GM18519 (cell line): ENCODE data around the gene RNF130.

Source experiments
- ATAC-seq: cut with Tn5 transposase; IDR thresholded peaks from one replicate; pipeline ENCODE4 v1.9.1; 2021; ENCODE audit warnings: mild to moderate bottlenecking, moderate library complexity; ENCODE audit not compliant: unreplicated experiment, low FRiP score

Gene RNF130

DNA sequence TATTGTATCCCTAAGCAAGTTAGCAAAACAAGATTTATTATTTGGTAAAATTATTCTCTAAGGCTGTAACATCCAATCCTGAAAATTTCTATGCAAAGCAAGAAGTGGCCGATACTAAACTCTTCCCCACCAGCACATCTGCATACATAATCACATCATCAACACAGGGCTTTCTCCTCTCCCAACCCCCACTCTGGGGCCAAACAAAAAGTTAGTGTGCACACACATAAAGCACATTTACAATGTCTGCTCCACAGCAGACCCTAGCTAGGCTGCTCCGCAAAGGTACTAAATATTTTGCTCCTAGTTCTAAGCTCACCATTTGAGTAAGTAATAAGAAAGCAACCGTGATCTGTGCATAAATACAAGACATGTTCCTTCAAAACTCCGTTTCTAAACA, 3.6 kb downstream of the RNF130 start:
- no peak for ATAC-seq

DNA sequence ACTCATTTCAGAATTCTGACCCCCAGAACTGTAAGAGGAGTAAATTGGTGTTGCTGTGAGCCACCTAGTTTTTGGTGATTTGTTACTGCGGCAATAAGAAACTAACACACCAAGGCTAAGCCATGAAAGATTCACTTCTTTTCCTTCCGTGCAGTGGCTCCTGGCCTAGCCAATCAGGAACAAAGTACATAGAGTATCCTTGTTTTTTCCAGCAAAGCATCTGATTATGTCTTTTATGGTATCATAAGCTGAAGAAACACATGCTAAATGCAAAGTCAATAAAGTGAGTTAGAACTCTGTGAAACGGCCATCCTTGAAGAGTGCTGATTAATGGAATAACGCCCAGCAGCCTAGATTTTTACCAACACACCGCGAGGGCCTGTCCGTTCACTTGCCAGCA, 11.4 kb downstream of the RNF130 start:
- ATAC-seq, result no peak

DNA sequence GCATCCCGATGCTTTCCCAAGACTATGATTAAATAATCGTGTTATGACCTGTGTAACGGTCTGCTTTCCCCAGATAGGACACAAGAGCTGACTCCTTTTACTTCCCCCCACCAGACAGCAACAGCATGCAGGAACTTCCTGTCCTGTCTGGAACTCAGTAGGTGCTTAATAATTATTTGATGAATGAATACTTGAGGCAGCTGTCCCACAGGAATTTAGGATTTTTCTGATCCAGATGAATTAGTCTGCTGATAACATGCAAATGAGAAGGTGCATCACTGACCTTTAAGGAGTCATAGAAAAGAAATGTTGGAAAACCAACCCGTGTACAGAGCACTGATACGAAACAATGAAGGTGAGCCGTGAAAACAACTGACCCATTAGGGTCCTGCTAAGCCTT, 12.2 kb downstream of the RNF130 start:
- no peak for ATAC-seq

DNA sequence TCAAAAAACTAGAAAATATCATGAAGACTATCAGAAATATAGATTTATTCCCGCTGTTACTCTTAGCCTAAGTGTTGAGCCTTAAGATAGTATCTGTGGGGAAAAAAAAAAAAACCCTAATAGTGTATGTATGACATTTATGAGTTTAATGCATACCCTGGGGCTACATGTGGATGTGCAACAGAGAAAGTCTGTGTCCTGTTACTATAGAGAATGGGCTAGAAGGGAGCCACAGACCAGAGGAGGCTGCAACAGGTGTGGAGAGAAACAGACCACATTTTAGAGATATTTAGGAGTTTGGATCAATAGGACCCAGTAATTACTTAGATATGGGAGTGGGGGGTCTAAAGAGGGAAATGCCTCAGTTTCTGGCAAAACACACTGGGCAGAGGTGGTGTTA, 15.4 kb downstream of the RNF130 start:
- no peak for ATAC-seq

DNA sequence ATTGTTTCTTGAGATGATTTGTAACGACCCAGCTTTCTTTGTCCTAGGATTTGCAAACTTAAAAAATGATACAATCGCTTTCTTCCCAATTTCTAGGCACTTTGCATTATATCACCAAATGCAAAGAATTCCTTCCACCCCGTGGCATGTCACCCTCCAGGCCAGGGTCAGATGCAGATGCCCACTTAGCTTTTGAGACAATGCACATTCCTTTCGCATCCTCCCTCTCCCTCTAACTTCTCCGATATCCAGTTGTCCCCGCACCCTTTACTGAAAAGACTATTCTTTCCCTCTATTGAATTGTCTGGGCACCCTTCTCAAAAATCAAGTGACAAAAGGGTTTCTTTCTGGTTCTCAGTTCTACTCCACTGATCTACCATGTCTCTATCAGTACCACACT, 17.3 kb downstream of the RNF130 start:
- ATAC-seq, result no peak

DNA sequence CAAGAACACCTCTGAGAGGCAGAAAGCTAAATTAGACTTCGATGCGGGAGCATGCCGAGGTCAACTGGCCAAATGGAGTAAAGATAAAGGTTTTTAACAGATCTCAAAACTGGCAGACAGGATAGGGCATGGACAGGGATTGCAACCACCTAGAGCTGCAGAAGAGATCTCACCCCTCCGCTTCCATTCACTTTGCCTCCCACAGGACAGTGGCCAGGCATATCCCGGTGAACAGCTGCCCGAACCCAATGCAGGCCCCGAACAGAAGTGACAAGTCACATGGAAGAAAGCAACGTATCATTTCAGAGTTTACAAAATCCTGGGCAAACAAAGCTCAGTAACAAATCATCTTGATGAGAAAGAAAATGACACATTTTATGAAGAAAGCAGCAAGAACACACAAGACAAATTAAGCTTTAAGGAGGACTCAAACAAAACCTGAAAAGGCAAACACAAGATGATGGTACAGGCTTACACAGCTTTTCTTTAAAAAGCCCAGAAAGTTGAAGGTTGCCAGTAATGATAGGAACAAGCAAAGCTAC, 18.4 kb downstream of the RNF130 start:
- no peak for ATAC-seq

DNA sequence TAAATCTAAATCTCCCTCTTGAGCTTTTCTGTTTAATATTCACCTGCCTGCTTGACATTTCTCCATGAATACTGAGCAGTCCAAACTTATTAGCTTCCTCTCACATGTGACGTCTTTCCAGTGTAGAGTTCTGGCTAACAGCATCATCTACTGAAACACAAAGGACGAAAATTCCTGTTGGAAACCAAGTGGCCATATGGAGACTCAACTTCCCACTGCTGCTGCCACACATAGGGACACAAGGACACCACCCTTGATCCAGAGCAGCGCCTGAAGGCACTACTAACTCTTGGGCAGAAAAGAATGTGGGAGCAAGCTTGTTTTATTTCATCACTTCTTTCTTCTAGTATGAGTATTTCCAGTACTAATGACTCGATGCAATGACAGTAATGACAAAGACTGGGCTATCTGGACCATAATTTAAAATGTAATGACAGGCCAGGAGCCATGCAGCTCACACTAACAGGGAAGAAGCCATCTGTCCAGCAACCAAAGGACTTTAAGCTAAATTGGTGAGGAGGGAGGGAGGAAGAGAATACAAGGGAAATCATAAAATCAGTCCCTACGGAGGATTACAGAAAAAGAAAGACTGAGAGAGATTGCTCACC, 19.2 kb downstream of the RNF130 start:
- no peak for ATAC-seq

DNA sequence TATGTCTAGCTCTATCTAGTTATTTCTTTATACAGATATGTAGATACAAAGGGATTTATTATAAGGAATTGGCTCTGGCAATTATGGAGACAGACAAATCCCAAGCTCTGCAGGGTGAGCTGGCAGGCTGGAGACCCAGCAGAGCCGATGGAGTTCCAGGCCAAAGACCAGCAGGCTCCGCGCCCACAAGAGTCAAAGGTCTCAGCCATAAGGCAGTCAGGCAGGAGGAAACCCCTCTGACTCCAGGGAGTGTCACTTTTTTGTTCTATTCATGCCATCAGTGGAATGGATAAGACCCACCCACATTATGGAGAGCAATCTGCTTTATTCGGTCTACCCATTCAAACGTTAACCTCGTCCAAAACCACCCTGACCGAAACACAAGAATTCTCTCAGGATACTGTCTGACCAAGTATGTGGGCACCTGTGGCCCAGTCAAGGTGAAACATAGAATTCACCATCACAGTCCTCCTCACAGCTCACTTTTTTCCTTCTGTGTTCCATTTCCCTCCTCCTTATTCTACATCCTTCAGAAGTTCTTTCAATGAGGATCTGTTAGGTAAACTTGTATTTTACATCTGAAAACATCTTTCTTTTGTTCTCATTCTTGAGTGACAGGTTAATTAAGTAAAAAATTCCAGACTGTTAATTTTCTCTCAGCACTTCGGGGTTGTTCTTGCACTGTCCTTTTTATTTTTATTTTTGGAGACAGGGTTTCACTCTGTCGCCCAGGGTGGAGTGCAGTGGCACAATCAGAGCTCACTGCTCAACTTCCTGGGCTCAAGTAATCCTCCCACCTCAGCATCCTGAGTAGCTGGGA, 21.2 kb downstream of the RNF130 start:
- no peak for ATAC-seq

DNA sequence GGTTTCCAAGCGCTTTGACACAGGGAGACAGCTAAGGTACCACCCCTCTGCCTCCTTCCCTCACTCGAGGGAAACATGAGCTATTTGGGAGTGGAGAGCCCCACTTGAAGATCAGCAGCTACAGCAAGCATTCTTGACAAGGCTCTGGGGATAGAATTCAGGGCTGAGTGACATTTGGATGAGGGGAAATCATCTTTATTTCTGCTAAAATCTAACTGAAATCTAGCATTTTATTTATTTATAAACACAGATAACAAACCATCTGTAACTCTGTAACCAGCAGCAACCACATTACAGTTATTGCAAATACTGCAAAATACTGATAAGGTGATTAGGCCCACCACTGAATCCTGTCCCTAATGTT, 22.4 kb downstream of the RNF130 start:
- ATAC-seq, result no peak

DNA sequence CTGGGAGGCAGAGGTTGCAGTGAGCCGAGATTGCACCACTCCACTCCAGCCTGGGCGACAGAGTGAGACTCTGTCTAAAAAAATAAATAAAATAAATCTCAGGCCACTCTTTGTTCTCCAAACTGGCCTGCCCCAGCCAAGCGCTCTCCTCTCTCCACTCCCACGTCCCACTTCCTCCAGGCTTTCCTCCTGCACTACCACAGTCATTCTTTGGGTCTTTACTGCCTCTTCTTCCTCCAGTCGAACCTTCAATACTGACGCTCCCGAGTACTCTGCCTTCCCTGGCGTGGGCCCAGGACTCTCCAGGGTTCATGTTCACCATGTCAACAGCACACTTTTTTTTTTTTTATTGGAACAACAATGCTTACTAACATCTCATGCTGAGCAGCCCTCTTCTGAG, 23.9 kb downstream of the RNF130 start:
- no peak for ATAC-seq

DNA sequence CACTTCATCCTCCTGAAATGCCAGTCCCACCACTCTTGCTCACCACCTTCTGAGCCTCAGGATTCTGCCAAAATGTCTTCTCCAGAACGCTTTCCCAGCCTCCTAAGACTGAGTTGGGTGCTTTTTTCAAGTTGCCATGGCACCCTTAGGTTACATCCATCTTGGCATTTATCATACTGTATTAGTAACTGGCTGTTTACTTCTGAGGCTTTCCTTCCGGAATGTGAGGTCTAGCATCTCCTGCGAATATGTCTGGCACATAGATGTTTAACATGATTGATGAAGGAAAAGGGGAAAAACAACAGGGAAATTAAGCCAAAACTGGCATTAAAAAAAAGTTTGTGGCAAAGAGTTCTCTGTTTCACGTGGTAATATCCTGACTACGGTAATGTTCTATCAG, 24.9 kb downstream of the RNF130 start:
- ATAC-seq, result no peak

DNA sequence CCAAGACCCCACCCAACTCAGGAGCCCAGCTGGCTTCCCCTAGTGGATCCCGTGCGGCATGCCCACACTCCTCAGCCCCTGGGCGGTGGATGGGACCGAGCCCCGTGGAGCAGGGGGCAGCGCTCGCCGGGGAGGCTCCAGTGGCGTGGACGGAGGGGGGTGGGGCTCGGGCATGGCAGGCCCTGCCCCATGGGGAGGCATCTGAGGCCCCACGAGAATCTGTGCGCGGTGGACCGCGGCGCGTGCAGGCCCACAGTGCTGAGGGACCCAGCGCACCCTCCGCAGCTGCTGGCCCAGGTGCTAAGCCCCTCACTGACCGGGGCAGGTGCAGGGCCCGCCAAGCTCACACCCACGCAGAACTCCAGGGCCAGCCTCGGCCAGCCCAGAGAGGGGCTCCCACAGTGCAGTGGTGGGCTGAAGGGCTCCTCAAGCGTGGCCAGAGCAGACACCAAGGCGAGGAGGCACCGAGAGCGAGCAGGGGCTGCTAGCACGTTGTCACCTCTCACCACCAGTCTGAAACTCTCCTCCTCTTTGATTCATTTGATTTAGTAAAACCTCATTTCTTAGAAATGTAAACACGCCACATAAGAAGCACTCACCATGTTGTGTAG, 25.6 kb downstream of the RNF130 start:
- no peak for ATAC-seq

DNA sequence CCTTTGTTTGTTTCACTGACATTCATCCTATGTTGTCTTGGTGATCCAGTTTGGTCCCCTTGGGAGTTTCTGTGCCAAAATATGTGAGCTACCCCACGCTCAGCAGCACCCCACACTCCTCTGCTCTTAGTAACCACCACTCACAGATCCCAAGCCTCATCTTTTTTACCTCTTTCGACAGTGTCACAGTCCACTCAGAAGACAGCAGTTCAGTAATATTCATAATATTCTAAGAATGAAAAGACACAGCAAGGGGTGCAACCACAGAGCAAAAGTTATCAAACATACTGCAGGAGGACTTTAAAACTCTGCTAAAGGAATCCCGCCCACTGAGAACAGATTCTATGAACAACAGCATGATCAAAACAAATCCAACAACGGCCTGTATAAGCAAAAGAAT, 28.2 kb downstream of the RNF130 start:
- no peak for ATAC-seq

DNA sequence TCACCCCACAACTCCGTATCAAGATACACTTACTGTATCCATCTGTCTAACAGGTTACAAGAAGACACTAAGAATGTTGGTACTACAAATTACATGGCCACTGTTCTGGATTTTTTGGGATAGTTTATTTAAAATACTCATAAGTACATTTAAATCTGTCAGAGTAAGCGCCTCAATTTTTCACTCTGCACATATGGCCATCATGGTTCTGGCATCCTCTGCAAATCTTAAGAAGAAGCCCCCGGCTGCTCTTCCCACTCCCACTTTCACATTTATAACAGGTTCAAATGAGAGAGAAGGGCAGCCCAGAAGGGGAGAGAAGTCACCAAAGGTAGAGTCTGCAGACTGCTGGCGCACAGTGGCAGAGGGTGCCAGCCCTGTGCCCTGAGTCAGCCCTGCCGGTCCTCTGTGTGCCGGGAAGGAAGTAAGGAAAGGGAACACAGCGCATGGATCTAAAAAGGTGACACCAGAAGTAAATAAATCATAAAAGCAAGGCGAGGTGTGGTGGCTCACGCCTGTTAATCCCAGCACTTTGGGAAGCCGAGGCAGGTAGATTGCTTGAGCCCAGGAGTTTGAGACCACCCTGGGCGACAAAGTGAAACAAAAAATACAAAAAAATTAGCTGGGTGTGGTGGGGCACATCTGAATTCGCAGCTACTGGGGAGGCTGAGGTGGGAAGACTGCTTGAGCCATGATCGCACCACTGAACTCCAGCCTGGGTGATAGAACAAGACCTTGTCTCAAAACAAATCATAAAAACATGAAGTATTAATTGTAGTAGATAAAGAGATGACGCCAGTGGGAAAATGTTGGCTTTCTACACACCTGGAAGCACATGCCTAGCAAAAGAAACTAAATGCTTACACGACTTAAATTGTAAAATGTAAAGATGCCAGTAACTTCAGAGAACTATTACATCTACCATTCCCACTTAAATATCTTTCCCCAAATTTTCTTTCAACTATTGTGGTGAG, 30.0 kb downstream of the RNF130 start:
- no peak for ATAC-seq

DNA sequence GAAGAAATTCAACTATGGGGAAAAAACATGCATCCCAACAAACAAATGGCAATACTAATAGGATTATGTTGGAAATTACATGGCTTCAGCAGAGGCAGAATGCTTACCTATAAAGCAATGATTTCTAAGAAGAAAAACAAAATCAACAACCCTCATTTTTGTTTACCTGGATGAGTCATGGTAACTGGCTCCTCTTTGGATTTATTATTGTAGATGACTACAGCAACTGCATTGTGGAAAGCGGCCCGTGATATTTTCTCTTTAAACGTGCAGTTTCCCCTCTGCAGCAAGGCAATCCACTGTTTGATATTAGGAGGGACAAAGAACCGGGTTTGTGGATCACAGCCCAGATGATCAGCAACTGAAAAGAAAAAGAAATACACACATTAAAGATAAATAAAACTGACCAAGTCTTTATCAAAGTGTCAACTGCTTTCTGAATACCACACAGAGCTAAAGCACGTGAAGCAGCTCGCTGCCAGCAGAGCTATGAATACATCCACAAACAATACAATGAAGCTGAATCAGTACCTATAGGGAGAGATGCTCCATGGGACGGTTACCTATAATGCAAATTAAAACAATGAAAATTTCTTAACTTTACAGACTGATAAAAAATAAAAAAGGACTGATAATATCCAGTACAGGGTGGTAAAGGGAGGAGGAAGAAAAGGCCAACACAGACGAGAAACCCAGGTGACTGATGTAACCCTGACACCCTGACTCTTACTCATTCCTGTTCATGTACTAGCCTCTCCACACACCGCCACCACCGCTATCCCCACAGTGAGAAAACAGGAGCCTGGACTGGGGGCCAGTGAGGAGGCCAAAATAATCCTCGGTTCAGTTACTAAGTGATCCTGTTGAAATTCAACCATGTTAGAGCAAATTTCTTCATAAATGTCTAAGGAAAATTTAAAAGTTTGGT, 31.0 kb downstream of the RNF130 start:
- no peak for ATAC-seq

DNA sequence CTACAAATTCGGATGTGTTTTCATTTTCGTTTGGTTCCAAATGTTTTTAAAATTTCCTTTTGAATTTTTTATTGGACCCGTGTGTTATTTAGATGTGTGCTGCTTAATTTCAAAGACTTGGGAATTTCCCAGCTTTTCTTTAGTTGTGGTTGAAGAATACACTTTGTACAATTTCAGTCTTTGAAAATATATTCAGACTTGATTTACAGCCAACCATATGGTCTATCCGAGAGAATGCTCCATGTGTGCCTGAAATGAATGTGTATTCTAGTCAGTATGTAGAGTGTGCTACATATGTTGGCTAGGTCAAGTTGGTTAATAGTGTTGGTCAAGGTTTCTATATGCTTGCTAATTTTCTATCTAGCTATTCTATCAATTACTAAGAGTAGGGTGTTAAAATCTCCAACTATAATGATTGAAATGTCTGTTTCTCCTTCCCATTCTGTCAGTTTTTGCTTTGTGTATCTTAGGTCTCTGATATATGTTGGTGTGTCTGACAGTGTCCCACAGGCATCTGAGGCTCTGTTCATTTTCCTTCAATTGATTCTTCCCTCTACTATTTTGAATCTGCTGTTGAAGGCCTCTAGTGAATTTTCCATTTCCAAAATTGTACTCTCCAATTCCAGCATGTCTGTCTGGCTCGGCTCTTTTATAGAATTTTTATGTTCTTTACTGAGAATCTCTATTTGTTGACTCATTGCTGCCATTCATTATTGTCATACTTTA, 36.2 kb downstream of the RNF130 start:
- ATAC-seq, result no peak

DNA sequence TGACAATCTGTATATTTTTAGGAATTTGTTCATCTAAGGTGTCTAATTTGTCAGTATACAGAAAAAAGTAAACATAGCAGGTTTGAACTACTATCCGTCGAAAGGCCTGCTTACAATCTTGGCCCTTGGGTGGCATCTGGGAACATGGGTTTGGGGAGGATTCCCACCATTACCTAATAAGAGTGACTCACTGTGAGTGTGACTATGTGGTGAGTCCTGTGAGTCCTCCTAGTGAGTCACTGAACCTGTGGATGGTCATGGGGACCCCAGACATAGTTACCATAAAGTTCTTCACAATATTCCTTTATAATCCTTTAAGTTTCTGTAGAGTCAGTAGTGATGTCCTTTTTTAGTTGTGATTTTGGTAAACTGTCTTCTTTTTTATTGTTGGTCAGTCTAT, 37.0 kb downstream of the RNF130 start:
- no peak for ATAC-seq

DNA sequence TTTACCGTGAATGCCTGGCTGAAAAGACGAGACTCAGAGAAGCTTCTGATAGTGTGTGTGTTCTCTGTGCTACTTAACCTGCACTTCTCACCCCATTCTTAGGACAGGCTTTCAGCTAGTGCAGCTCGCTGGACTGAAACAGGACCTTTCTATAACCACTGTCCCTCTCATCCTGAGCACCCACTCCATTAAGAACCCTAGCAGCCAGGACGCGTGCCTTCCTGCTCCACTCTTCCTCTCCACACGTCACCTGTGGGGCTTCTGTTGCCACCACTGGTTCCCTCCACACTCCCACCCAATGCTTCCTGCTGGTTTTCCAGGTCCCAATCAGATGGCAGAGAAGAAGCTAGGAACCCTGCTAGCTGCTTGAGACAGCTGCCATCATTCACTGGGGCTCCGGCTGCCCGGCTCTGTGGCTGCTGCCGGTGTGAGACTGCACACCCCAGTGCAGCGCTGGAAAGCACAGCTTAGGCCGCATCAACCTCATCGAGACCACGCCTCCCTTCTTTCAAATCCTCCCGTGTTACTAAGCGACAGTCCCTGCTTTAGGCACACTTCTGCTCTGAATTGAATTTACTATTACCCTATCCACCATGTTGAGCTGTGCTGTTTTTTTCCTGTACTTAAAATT, 44.0 kb downstream of the RNF130 start:
- no peak for ATAC-seq
